Measurements from ENCODE around the gene KIAA0040.

Gene KIAA0040

GRCh38 chr1:175200678-175201521 is 8.3 kb upstream of the KIAA0040 start:
- no peak for DNase-seq

GRCh38 chr1:175198332-175198731 is 5.8 kb upstream of the KIAA0040 start:
- DNase-seq = no peak

GRCh38 chr1:175197531-175197930 is 5.0 kb upstream of the KIAA0040 start:
- DNase-seq = peak; percentile 59

GRCh38 chr1:175195798-175196197 is 3.2 kb upstream of the KIAA0040 start:
- DNase-seq = peak; percentile 30 to 61

- DNase-seq = no peak
These were observed 2.7 kb upstream of the KIAA0040 start for GRCh38 chr1:175195281-175195680.

- no peak for DNase-seq
These were observed 943 bp upstream of the KIAA0040 start for GRCh38 chr1:175193527-175193910.

GRCh38 chr1:175192111-175192629 is 406 bp downstream of the KIAA0040 start:
- peak in 1 of 2 donors; percentile 20 for DNase-seq

- peak; percentile 15 to 32 for DNase-seq
These were observed 917 bp downstream of the KIAA0040 start for GRCh38 chr1:175191659-175192058.

GRCh38 chr1:175188936-175189335 is 3.6 kb downstream of the KIAA0040 start:
- DNase-seq = peak; percentile 79 to 86

- DNase-seq = peak in 1 of 2 donors; percentile 16
These were observed 6.0 kb downstream of the KIAA0040 start for GRCh38 chr1:175186433-175187160.

- DNase-seq = peak in 1 of 2 donors; percentile 60
These were observed 6.7 kb downstream of the KIAA0040 start for GRCh38 chr1:175185903-175186302.

- DNase-seq = no peak
These were observed 9.0 kb downstream of the KIAA0040 start for GRCh38 chr1:175183586-175183985.

- DNase-seq = no peak
These were observed 10.3 kb downstream of the KIAA0040 start for GRCh38 chr1:175182201-175182746.

- DNase-seq = no peak
These were observed 12.6 kb downstream of the KIAA0040 start for GRCh38 chr1:175179837-175180590.

- no peak for DNase-seq
These were observed 14.1 kb downstream of the KIAA0040 start for GRCh38 chr1:175178456-175178855.

GRCh38 chr1:175178056-175178455 is 14.5 kb downstream of the KIAA0040 start:
- no peak for DNase-seq

- DNase-seq = no peak
These were observed 16.3 kb downstream of the KIAA0040 start for GRCh38 chr1:175176246-175176645.

- no peak for DNase-seq
These were observed 18.1 kb downstream of the KIAA0040 start for GRCh38 chr1:175174309-175175102.

GRCh38 chr1:175173531-175173930 is 19.0 kb downstream of the KIAA0040 start:
- DNase-seq = no peak

GRCh38 chr1:175172503-175172902 is 20.1 kb downstream of the KIAA0040 start:
- no peak for DNase-seq

GRCh38 chr1:175171036-175171913 is 21.3 kb downstream of the KIAA0040 start:
- DNase-seq = no peak
